Measurements from ENCODE around the gene TPM2. TPM values are rescaled to one million over a fixed set of nuclear protein-coding genes. Genes with fewer than 3 reads are reported as not detected.

The TPM2 gene
- total RNA-seq, 1 donor from 2014 or later, result 1,070 TPM

DNA sequence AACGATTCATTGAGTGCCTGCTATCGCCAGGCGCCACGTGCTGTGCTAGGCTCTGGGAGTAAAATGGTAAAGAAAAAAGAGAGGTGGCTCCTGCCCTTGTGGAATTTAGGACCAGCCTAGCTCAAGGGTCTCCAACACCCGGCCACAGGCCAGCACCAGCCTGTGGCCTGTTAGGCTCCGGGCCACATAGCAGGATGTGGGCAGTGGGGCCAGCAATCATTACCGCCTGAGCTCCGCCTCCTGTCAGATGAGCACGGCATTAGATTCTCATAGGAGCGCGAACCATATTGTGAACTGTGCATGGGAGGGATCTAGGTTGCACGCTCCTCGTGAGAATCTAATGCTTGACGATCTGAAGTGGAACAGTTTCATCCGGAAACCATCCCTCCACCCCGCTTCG lies 33.4 kb downstream of the TPM2 start:
- intact Hi-C loops (cut with micrococcal nuclease), result loop anchor here (5.0 kb wide), 1 partner anchor 36 kb away; no protein-coding TSS in a partner anchor
- H3K27ac ChIP-seq (replicated peaks), result peak overlapping the region; percentile 99
- peaks cover 11% of the 10 kb centered on the region for H3K36me3 ChIP-seq
- DNase-seq, result no peak
- no peak overlapping the region for H3K4me3 ChIP-seq
- peaks cover 40% of the 10 kb centered on the region for H3K4me1 ChIP-seq
- H3K27me3 ChIP-seq (ENCODE audit: low read depth), result no peaks in the 10 kb centered on the region
- no peaks in the 10 kb centered on the region for H3K9me3 ChIP-seq (replicated peaks)
- TF ChIP-seq, protein P1, sequence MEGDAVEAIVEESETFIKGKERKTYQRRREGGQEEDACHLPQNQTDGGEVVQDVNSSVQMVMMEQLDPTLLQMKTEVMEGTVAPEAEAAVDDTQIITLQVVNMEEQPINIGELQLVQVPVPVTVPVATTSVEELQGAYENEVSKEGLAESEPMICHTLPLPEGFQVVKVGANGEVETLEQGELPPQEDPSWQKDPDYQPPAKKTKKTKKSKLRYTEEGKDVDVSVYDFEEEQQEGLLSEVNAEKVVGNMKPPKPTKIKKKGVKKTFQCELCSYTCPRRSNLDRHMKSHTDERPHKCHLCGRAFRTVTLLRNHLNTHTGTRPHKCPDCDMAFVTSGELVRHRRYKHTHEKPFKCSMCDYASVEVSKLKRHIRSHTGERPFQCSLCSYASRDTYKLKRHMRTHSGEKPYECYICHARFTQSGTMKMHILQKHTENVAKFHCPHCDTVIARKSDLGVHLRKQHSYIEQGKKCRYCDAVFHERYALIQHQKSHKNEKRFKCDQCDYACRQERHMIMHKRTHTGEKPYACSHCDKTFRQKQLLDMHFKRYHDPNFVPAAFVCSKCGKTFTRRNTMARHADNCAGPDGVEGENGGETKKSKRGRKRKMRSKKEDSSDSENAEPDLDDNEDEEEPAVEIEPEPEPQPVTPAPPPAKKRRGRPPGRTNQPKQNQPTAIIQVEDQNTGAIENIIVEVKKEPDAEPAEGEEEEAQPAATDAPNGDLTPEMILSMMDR (IDR thresholded peaks at IDR 0.05; ENCODE audit: borderline replicate concordance), result no peak

DNA sequence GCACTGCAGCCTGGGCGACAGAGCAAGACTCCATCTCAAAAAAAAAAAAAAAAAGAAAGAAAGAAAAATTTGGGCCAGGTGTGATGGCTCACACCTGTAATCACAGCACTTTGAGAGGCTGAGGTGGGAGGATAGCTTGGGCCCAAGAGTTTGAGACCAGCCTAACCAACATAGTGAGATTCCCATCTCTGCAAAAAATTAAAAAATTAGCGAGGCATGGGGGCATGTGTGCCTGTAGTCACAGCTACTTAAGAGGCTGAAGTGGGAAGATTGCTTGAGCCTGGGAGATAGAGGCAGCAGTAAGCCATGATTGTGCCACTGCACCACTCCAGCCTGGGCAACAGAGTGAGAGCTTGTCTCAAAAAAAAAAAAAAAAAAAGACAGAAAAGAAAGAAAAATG lies 36.1 kb downstream of the TPM2 start:
- H3K4me3 ChIP-seq, result no peak overlapping the region
- H3K36me3 ChIP-seq, result no peaks in the 10 kb centered on the region
- no peak overlapping the region for H3K27ac ChIP-seq (replicated peaks)
- no peaks in the 10 kb centered on the region for H3K27me3 ChIP-seq (ENCODE audit: low read depth)
- intact Hi-C loops (cut with micrococcal nuclease), result no loop called here
- TF ChIP-seq, protein P1 (IDR thresholded peaks at IDR 0.05; ENCODE audit: borderline replicate concordance), result no peak
- peaks cover 13% of the 10 kb centered on the region for H3K4me1 ChIP-seq
- DNase-seq, result no peak
- no peaks in the 10 kb centered on the region for H3K9me3 ChIP-seq (replicated peaks)

DNA sequence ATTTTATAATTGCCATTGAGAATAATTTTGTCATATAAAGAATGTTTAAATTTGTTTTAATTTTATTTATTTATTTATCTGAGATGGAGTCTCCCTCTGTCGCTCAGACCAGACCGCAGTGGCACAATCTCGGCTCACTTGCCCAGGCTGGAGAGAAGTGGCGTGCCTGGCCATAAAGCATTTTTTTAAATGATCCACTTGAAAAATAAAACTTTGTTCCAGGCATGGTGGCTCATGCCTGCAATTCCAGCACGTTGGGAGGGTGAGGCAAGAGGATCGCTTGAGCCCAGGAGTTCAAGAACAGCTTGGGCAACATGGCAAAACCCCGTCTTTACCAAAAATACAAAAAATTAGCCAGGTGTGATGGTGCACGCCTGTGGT lies 36.9 kb downstream of the TPM2 start:
- no peaks in the 10 kb centered on the region for H3K9me3 ChIP-seq (replicated peaks)
- H3K4me1 ChIP-seq, result peaks cover 8% of the 10 kb centered on the region
- TF ChIP-seq, protein P1 (IDR thresholded peaks at IDR 0.05; ENCODE audit: borderline replicate concordance), result no peak
- H3K27me3 ChIP-seq (ENCODE audit: low read depth), result no peaks in the 10 kb centered on the region
- no peaks in the 10 kb centered on the region for H3K36me3 ChIP-seq
- intact Hi-C loops (cut with micrococcal nuclease), result no loop called here
- no peak overlapping the region for H3K27ac ChIP-seq (replicated peaks)
- H3K4me3 ChIP-seq, result no peak overlapping the region
- no peak for DNase-seq

DNA sequence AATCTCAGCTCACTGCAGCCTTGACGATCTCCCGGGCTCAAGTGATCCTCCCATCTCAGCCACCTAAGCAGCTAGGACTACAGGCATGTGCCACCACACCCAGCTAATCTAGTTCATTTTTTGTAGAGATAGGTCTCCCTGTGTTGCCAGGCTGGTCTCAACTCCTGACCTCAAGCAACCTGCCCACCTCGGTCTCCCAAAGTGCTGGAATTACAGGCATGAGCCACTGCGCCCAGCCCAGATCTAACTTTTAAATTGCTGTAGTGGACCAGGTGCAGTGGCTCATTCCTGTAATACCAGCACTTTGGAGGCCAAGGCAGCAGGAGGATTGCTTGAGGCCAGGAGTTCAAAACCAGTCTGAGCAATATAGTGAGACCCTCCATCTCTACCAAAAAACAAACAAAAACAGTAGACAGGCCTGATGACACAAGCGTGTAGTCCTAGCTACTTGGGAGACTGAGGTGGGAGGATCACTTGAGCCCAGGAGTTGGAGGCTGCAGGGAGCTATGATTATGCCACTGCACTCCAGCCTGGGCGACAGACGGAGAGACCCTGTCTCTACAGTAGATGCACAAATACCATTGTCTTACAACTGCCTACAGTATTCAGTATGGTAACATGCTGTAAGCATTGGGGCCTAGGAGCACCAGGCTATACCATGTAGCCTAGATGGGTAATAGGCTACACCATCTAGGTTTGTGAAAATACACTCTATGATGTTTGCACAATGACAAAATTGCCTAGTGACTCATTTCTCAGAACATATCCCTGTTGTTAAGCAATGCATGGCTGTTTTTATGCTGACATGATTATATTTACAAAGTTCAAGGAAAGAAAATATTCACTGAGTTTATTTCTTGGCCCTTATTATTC lies 37.5 kb downstream of the TPM2 start:
- no peak for DNase-seq
- Histone ChIP-seq H3K27me3 (ENCODE audit: low read depth) (no peaks in the 10 kb centered on the region), H3K27ac (replicated peaks) (no peak overlapping the region), H3K9me3 (replicated peaks) (no peaks in the 10 kb centered on the region), H3K4me3 (no peak overlapping the region), H3K36me3 (no peaks in the 10 kb centered on the region), H3K4me1 (peaks cover 7% of the 10 kb centered on the region)
- TF ChIP-seq, protein P1 (IDR thresholded peaks at IDR 0.05; ENCODE audit: borderline replicate concordance), result no peak
- intact Hi-C loops (cut with micrococcal nuclease), result no loop called here

DNA sequence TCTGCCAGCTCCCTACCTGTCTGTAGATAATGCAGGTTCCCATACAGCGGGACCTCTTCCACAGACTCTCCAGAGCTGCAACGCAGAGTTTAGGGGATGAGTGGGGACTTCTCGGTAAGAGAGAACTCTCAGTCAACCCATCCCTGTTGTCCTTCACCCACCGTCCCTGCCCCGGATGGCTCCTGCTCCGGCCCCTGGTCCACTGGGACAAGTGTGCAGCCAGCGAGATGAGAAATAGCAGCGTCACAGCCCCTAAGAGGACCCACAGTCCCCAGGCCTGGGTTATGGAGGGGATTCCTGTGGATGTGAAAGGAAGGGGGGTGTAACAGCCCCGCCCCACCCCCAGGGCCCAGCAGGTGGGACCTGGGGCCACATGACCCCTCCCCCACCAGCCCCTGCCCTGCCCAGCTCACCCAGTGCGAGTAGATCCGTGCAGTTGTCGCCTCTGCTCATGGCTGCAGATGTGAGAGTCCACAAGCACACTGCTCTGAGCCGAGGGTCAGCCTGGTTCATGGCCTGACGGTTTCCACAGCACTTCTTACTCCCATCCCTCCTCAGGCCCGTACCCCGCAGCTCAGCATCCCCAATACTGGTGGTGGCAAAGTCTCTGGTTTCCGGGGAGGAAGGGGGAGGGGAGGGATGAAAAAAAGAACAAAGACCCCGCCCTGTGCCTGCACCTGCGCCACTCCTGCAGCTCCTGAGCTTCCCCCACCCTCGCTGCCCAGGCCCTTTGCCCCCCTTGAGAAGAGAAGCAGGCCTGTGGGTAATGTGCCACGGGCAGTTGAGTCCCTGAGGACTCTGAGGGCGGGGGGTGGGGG lies 39.2 kb downstream of the TPM2 start, which contains the start of gene SIT1:
Gene SIT1, minus strand, starts transcription at position 591 of the 818 bp plus-strand sequence. Its CDS starts 78 bp downstream, at position 513.
- H3K27me3 ChIP-seq (ENCODE audit: low read depth), result no peaks in the 10 kb centered on the region
- TF ChIP-seq, protein P1 (IDR thresholded peaks at IDR 0.05; ENCODE audit: borderline replicate concordance), result no peak
- no peak within 1 kb of the TSS for H3K27ac ChIP-seq (replicated peaks)
- no peak for DNase-seq
- no peaks in the 10 kb centered on the region for H3K36me3 ChIP-seq
- H3K4me1 ChIP-seq, result peaks cover 13% of the 10 kb centered on the region
- no peak within 1 kb of the TSS for H3K4me3 ChIP-seq
- intact Hi-C loops (cut with micrococcal nuclease), result no loop called here
- H3K9me3 ChIP-seq (replicated peaks), result no peaks in the 10 kb centered on the region

Data from left ventricle myocardium inferior (tissue), 1 donor.